GM19023 (cell line): ENCODE data around the gene EMC8.

Experiments
- ATAC-seq: cut with Tn5 transposase; IDR thresholded peaks from one replicate; pipeline ENCODE4 v1.9.1; 2021; ENCODE audit warnings: mild to moderate bottlenecking, moderate library complexity; ENCODE audit not compliant: unreplicated experiment

EMC8 gene

GRCh38 chr16:85757341-85757822 lies 42.0 kb downstream of the EMC8 start:
- ATAC-seq: no peak

- no peak for ATAC-seq
Measured at GRCh38 chr16:85755929-85756768, 43.2 kb downstream of the EMC8 start.

- ATAC-seq: no peak
Measured at GRCh38 chr16:85754413-85754812, 44.9 kb downstream of the EMC8 start.

GRCh38 chr16:85753976-85754375 lies 45.4 kb downstream of the EMC8 start:
- ATAC-seq: no peak

- no peak for ATAC-seq
Measured at GRCh38 chr16:85753559-85753958, 45.8 kb downstream of the EMC8 start.

GRCh38 chr16:85752511-85753420 lies 46.6 kb downstream of the EMC8 start:
- no peak for ATAC-seq

GRCh38 chr16:85751698-85752501 lies 47.4 kb downstream of the EMC8 start:
- ATAC-seq: no peak

GRCh38 chr16:85750827-85751697 lies 48.3 kb downstream of the EMC8 start, which contains the start of gene C16orf74:
Gene C16orf74, minus strand, starts transcription at chr16:85751096. Its CDS starts 15,879 bp downstream, at chr16:85735217.
- no peak for ATAC-seq

- ATAC-seq: no peak
Measured at GRCh38 chr16:85750146-85750826, 49.1 kb downstream of the EMC8 start.

- ATAC-seq: no peak
Measured at GRCh38 chr16:85749771-85750145, 49.6 kb downstream of the EMC8 start.

- no peak for ATAC-seq
Measured at GRCh38 chr16:85746460-85747215, 52.7 kb downstream of the EMC8 start.

- ATAC-seq: no peak
Measured at GRCh38 chr16:85738923-85739715, 60.2 kb downstream of the EMC8 start.

GRCh38 chr16:85736921-85737320 lies 62.4 kb downstream of the EMC8 start:
- ATAC-seq: no peak

- ATAC-seq: no peak
Measured at GRCh38 chr16:85735946-85736345, 63.4 kb downstream of the EMC8 start.

GRCh38 chr16:85735225-85735635 lies 64.1 kb downstream of the EMC8 start:
- peak; percentile 78 for ATAC-seq

GRCh38 chr16:85734311-85735017 lies 64.9 kb downstream of the EMC8 start:
- no peak for ATAC-seq

GRCh38 chr16:85733839-85734170 lies 65.5 kb downstream of the EMC8 start:
- no peak for ATAC-seq
